Measurements from ENCODE around the gene ITGB7. TPM values are rescaled to one million over a fixed set of nuclear protein-coding genes. Genes with fewer than 3 reads are reported as not detected.

ITGB7 gene
- total RNA-seq, 1 experiment from 2014 or later = 0.90 TPM

GRCh38 chr12:53160673-53161072 is 46.4 kb downstream of the ITGB7 start:
- Mint-ChIP-seq H3K27ac (no peak overlapping the region), H3K9me3 (no peaks in the 10 kb centered on the region), H3K27me3 (ENCODE audit: low read depth) (peaks cover 66% of the 10 kb centered on the region), H3K4me1 (peaks cover 5% of the 10 kb centered on the region), H3K36me3 (no peaks in the 10 kb centered on the region), H3K4me3 (no peak overlapping the region)
- POLR2A ChIA-PET = interaction anchor here (0.9 kb wide), 1 partner anchor 14 kb away, joined by 3 read pairs; no protein-coding TSS in a partner anchor
- ATAC-seq (no peak), DNase-seq (ENCODE audit: low spot score) (no peak)
- TF ChIP-seq, protein P1, sequence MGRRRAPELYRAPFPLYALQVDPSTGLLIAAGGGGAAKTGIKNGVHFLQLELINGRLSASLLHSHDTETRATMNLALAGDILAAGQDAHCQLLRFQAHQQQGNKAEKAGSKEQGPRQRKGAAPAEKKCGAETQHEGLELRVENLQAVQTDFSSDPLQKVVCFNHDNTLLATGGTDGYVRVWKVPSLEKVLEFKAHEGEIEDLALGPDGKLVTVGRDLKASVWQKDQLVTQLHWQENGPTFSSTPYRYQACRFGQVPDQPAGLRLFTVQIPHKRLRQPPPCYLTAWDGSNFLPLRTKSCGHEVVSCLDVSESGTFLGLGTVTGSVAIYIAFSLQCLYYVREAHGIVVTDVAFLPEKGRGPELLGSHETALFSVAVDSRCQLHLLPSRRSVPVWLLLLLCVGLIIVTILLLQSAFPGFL (CRISPR knock-in tag; IDR thresholded peaks at IDR 0.05; ENCODE audit: borderline replicate concordance) = no peak
- TF ChIP-seq JAZF1 (CRISPR knock-in tag; IDR thresholded peaks at IDR 0.05) (no peak), TCF7 (CRISPR knock-in tag; IDR thresholded peaks at IDR 0.05; ENCODE audit: low read depth) (no peak), OVOL2 (CRISPR knock-in tag; IDR thresholded peaks at IDR 0.05; ENCODE audit: borderline replicate concordance) (no peak), GRHL2 (CRISPR knock-in tag; IDR thresholded peaks at IDR 0.05; ENCODE audit: insufficient replicate concordance, severe bottlenecking) (no peak), ETV6 (CRISPR knock-in tag; IDR thresholded peaks at IDR 0.05) (no peak), MYBL2 (CRISPR knock-in tag; IDR thresholded peaks at IDR 0.05) (no peak), E2F1 (CRISPR knock-in tag; IDR thresholded peaks at IDR 0.05) (no peak)
- CTCF ChIA-PET = interaction anchor here (0.5 to 5.7 kb wide), 29 partner anchors 9 to 1004 kb away, joined by 3 to 106 read pairs (median 11); partner anchors contain the start of genes AAAS, CSAD, ESPL1 and IGFBP6

- DNase-seq (ENCODE audit: low spot score) (no peak), ATAC-seq (peak; percentile 13)
- peaks cover 63% of the 10 kb centered on the region for H3K27me3 Mint-ChIP-seq (ENCODE audit: low read depth)
- ChIA-PET POLR2A (interaction anchor here (0.9 kb wide), 2 partner anchors 15 to 135 kb away, joined by 3 read pairs; partner anchors contain the start of gene PFDN5), CTCF (interaction anchor here (0.5 to 5.7 kb wide), 54 partner anchors 10 to 1004 kb away, joined by 3 to 106 read pairs (median 7); partner anchors contain the start of genes AAAS, CSAD, ESPL1 and IGFBP6)
- peaks cover 5% of the 10 kb centered on the region for H3K4me1 Mint-ChIP-seq
- no peak overlapping the region for H3K4me3 Mint-ChIP-seq
- no peak overlapping the region for H3K27ac Mint-ChIP-seq
- no peaks in the 10 kb centered on the region for H3K36me3 Mint-ChIP-seq
- TF ChIP-seq NR2C2 (CRISPR knock-in tag; IDR thresholded peaks at IDR 0.05) = 0 out of 2 replicates have a peak, but pooled peaks have one; percentile 31
- TF ChIP-seq ZNF317 (CRISPR knock-in tag; IDR thresholded peaks at IDR 0.05; ENCODE audit: borderline replicate concordance, low read depth) = no peak
- H3K9me3 Mint-ChIP-seq = no peaks in the 10 kb centered on the region
Observed at GRCh38 chr12:53160000-53160399, 47.1 kb downstream of the ITGB7 start.

DNA sequence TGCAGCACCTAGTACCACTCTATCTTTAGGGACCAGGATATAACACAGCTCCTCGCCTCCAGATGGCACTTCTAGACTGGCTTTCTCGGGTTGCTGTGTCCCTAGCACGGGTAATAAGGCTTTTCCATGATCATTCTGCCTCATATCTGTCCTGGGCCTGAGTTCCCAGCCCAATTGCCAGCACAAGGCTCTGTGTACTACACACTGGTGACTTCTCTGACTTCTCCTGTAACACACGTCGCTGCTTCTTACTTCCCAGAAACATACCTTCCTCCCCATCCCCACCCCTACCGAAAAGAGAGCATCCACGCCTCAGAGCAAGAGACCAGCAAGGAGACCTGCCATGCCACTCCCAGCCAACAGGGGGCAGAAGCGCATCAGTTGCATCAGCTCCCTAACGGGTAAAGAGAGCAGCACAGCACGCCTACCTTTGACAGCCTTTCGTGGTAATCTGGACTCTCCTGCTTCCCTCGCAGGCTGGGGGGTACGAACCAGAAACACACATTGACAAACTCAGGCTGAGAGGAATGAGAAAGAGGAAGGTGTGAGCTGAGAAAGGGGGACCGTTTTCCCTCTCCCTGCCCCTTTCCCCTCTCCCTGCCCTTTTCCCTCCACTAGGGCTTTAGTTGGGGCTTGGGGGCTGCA is 47.7 kb downstream of the ITGB7 start:
- ChIA-PET POLR2A (interaction anchor here (0.5 to 0.9 kb wide), 2 partner anchors 136 to 311 kb away, joined by 3 to 11 read pairs; partner anchors contain the start of gene PFDN5), CTCF (interaction anchor here (0.5 to 5.7 kb wide), 68 partner anchors 8 to 1003 kb away, joined by 3 to 106 read pairs (median 5); partner anchors contain the start of genes AAAS, CSAD, ESPL1 and IGFBP6)
- H3K27me3 Mint-ChIP-seq (ENCODE audit: low read depth) = peaks cover 63% of the 10 kb centered on the region
- no peaks in the 10 kb centered on the region for H3K9me3 Mint-ChIP-seq
- peaks cover 5% of the 10 kb centered on the region for H3K4me1 Mint-ChIP-seq
- no peak overlapping the region for H3K27ac Mint-ChIP-seq
- ATAC-seq = peak; percentile 95
- peak; percentile 95 for DNase-seq (ENCODE audit: low spot score)
- no peaks in the 10 kb centered on the region for H3K36me3 Mint-ChIP-seq
- TF ChIP-seq GABPB1 (CRISPR knock-in tag; IDR thresholded peaks at IDR 0.05) (peak; percentile 98), GTF2I (CRISPR knock-in tag; conservative IDR thresholded peaks at IDR 0.05) (no peak), SP1 (CRISPR knock-in tag; conservative IDR thresholded peaks at IDR 0.05) (0 out of 2 replicates have a peak, but pooled peaks have one; percentile 31), MAX (CRISPR knock-in tag; IDR thresholded peaks at IDR 0.05) (peak; percentile 77; the same call in 1 of the 2 replicates), ATF3 (CRISPR knock-in tag; conservative IDR thresholded peaks at IDR 0.05) (peak; percentile 84), CREB1 (CRISPR knock-in tag; IDR thresholded peaks at IDR 0.05) (no peak)
- TF ChIP-seq, protein P2, sequence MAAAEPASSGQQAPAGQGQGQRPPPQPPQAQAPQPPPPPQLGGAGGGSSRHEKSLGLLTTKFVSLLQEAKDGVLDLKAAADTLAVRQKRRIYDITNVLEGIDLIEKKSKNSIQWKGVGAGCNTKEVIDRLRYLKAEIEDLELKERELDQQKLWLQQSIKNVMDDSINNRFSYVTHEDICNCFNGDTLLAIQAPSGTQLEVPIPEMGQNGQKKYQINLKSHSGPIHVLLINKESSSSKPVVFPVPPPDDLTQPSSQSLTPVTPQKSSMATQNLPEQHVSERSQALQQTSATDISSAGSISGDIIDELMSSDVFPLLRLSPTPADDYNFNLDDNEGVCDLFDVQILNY (CRISPR knock-in tag; IDR thresholded peaks at IDR 0.05) = no peak
- TF ChIP-seq, protein P3, sequence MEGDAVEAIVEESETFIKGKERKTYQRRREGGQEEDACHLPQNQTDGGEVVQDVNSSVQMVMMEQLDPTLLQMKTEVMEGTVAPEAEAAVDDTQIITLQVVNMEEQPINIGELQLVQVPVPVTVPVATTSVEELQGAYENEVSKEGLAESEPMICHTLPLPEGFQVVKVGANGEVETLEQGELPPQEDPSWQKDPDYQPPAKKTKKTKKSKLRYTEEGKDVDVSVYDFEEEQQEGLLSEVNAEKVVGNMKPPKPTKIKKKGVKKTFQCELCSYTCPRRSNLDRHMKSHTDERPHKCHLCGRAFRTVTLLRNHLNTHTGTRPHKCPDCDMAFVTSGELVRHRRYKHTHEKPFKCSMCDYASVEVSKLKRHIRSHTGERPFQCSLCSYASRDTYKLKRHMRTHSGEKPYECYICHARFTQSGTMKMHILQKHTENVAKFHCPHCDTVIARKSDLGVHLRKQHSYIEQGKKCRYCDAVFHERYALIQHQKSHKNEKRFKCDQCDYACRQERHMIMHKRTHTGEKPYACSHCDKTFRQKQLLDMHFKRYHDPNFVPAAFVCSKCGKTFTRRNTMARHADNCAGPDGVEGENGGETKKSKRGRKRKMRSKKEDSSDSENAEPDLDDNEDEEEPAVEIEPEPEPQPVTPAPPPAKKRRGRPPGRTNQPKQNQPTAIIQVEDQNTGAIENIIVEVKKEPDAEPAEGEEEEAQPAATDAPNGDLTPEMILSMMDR (IDR thresholded peaks at IDR 0.05) = peak; percentile 97
- H3K4me3 Mint-ChIP-seq = peak overlapping the region; percentile 50

Data from WTC11 (cell line).